Lung (tissue), 12 donors: ENCODE results near the gene GTPBP2. TPM values are rescaled to one million over a fixed set of nuclear protein-coding genes. Genes with fewer than 3 reads are reported as not detected.
"Not testable (repeated sequence)": the region's sequence is repeated elsewhere in the genome, so short reads cannot be mapped to it uniquely, and the experiment has no call there.

Source experiments
- ATAC-seq: fragments of 200-7000 bp; cut with Tn5 transposase; one replicate; pipeline ENCODE4 v1.9.1; 2020; ENCODE audit warnings: moderate number of reproducible peaks; ENCODE audit not compliant: insufficient read depth, low FRiP score
- DNase-seq, 3 donors: peaks; one replicate each; pipeline ENCODE4 v3.0.0-alpha.2; 2013 to 2017
- H3K27ac ChIP-seq, 2 donors: one replicate each; pipeline ENCODE4 v1.5.1; 2013; ENCODE audit warnings: mild to moderate bottlenecking in 2 of 2, moderate library complexity in 2 of 2, control low read depth in 1 of 2, inconsistent platforms in 1 of 2, low read depth in 1 of 2, low read length in 1 of 2
- H3K27me3 ChIP-seq, 3 donors: one replicate each; pipeline ENCODE4 v1.5.1; 2013; ENCODE audit warnings: low read length in 2 of 3; ENCODE audit not compliant: control insufficient read depth in 3 of 3, insufficient read depth in 3 of 3
- H3K36me3 ChIP-seq, 4 donors: one replicate each; pipeline ENCODE4 v1.5.1; 2013; ENCODE audit warnings: low read length in 4 of 4, mild to moderate bottlenecking in 1 of 4, moderate library complexity in 1 of 4; ENCODE audit not compliant: control insufficient read depth in 4 of 4, insufficient read depth in 4 of 4
- H3K4me1 ChIP-seq, 5 donors: one replicate each; pipeline ENCODE4 v1.5.1; 2013; ENCODE audit warnings: low read length in 5 of 5, mild to moderate bottlenecking in 2 of 5, moderate library complexity in 1 of 5; ENCODE audit not compliant: control insufficient read depth in 5 of 5, insufficient read depth in 5 of 5
- H3K4me3 ChIP-seq: one replicate; pipeline ENCODE4 v1.5.1; 2013; ENCODE audit warnings: mild to moderate bottlenecking, control low read depth, moderate library complexity
- H3K9ac ChIP-seq, 2 donors: one replicate each; pipeline ENCODE4 v1.5.1; 2013; ENCODE audit warnings: low read length in 2 of 2, control low read depth in 1 of 2; ENCODE audit not compliant: insufficient read depth in 1 of 2
- H3K9me3 ChIP-seq, 4 donors: one replicate each; pipeline ENCODE4 v1.5.1; 2013; ENCODE audit warnings: low read length in 3 of 4, mild to moderate bottlenecking in 1 of 4, moderate library complexity in 1 of 4; ENCODE audit not compliant: control insufficient read depth in 4 of 4, insufficient read depth in 3 of 4
- CTCF ChIP-seq: IDR thresholded peaks from 2 replicates; pipeline ENCODE4 v1.5.1; 2012; ENCODE audit warnings: mild to moderate bottlenecking; ENCODE audit errors: control extremely low read depth, extremely low read depth
- WGBS, 2 donors: extraction: QIAGEN DNeasy Blood & Tissue Kit; methylation state at CpG; one replicate each; pipeline ENCODE4 v1.1.7; 2013; 5-methylcytosine and 5-hydroxymethylcytosine counted together
- polyA plus RNA-seq, 2 donors: library from polyadenylated mRNA; stranded (reverse); fragments of 200-250 nt; gene quantifications; one replicate each; pipeline ENCODE4 v1.2.1, GENCODE V29; 2013
- total RNA-seq, 2 donors: library from RNA; depleted of rRNA in 1 of 2; stranded (reverse); fragments of >200 nt in 1 of 2; gene quantifications; one replicate each; pipeline ENCODE4 v1.2.1, GENCODE V29; 2014 to 2021
- donor health status: control.
- donor health status: control.
- donor health status: Bipolar disorder and iron deficiency.
- donor health status: healthy.
- donor health status: DM: yes; HTN: yes; CAD: no.

The GTPBP2 gene
- total and polyA plus RNA-seq, 4 donors: 49.9 to 78.4 (median 60.8) TPM

GRCh38 chr6:43635387-43636307, 6.6 kb upstream of the GTPBP2 start, which contains the start of gene MAD2L1BP:
MAD2L1BP (plus strand) TSS chr6:43635840; CDS start chr6:43635876, 36 bp downstream.
- 4 to 5% methylated on average over 48 of the region's 48 CpGs for WGBS, 2 donors
- ATAC-seq: peak; percentile 95

GRCh38 chr6:43634702-43635303, 5.7 kb upstream of the GTPBP2 start:
- Histone ChIP-seq H3K4me3 (no peak overlapping the region), H3K4me1 (peaks cover 4 to 17% (median 11%) of the 10 kb centered on the region in 5 donors), H3K27ac (peak overlapping the region in 1 of 2 donors; percentile 86), H3K9ac (peak overlapping the region in 1 of 2 donors; percentile 73), H3K27me3 (no peaks in the 10 kb centered on the region), H3K9me3 (no peaks in the 10 kb centered on the region), H3K36me3 (peaks cover 1 to 9% (median 4%) of the 10 kb centered on the region in 4 donors)
- WGBS, 2 donors: 80 to 88% methylated on average over 9 of the region's 9 CpGs
- ATAC-seq: no peak
- DNase-seq: no peak
- no peak for TF ChIP-seq CTCF

More at GRCh38 chr6:43635387-43636307, 6.6 kb upstream of the GTPBP2 start, which contains the start of gene MAD2L1BP:
- Histone ChIP-seq H3K27me3 (no peaks in the 10 kb centered on the region), H3K4me3 (peak within 1 kb of the TSS; percentile 75), H3K9ac (peak within 1 kb of the TSS; percentile 87 to 91), H3K36me3 (peaks cover 4 to 11% (median 10%) of the 10 kb centered on the region in 4 donors), H3K27ac (peak within 1 kb of the TSS; percentile 86 to 89), H3K4me1 (peaks cover 4 to 12% (median 10%) of the 10 kb centered on the region in 5 donors), H3K9me3 (no peaks in the 10 kb centered on the region)
- TF ChIP-seq CTCF: no peak
- DNase-seq: peak; percentile 86 to 91 (median 89)

GRCh38 chr6:43633002-43633401, 3.9 kb upstream of the GTPBP2 start:
- not testable (repeated sequence) for H3K27me3 ChIP-seq, DNase-seq, H3K9ac ChIP-seq, H3K36me3 ChIP-seq, H3K4me3 ChIP-seq, H3K27ac ChIP-seq, ATAC-seq, H3K9me3 ChIP-seq
- H3K4me1 ChIP-seq: peaks cover 4 to 21% (median 11%) of the 10 kb centered on the region in 5 donors
- 92 to 93% methylated on average over 7 of the region's 7 CpGs for WGBS, 2 donors
